Endothelial cell of umbilical vein (primary cell): ENCODE data around the gene EPHA5. TPM values are rescaled to one million over a fixed set of nuclear protein-coding genes. Genes with fewer than 3 reads are reported as not detected.

Experiments
- BruUV-seq: library from RNA; stranded (reverse); fragments of 400-500 nt; replicated peaks from 2 replicates; lab custom pipeline; 2021; lab: Mats Ljungman, UMichigan
- CTCF ChIA-PET: fragments of 300-600, 350-600 bp; sonication (Branson Sonifier 250); formaldehyde crosslinking; loops from one replicate; lab custom pipeline; 2021; ENCODE audit warnings: antibody characterized with exemption, inconsistent platforms; lab: Charles Lee
- POLR2A ChIA-PET: fragments of 300-600, 350-600 bp; sonication (Branson Sonifier 250); formaldehyde crosslinking; loops from one replicate; lab custom pipeline; 2021; ENCODE audit warnings: antibody characterized with exemption, inconsistent platforms; lab: Charles Lee
- DNase-seq: peaks from one replicate; pipeline ENCODE4 v3.0.0-alpha.2; 2011; ENCODE audit warnings: low read depth, low spot score
- FAIRE-seq: peaks from 2 replicates; lab custom pipeline; 2011; peaks lifted over from hg19 to GRCh38; lab: Jason Lieb, UNC
- H2AFZ ChIP-seq: 2 replicates; pipeline ENCODE4 v1.6.0; 2012; ENCODE audit warnings: low read depth, low read length, control low read depth, inconsistent platforms
- H3K27ac ChIP-seq: 2 replicates; pipeline ENCODE4 v1.5.1; 2011; ENCODE audit warnings: low read depth, mild to moderate bottlenecking, control low read depth, low read length, moderate library complexity; ENCODE audit not compliant: insufficient read depth
- H3K27me3 ChIP-seq, 2 experiments: 2 replicates each; pipeline versions ENCODE4 v1.6.0 to v1.6.1; 2011; ENCODE audit warnings: low read length in 2 of 2, mixed read lengths in 1 of 2; ENCODE audit not compliant: control insufficient read depth in 2 of 2, insufficient read depth in 2 of 2
- H3K36me3 ChIP-seq, 2 experiments: 2 replicates in 1 of 2; 3 replicates in 1 of 2; pipeline ENCODE4 v1.5.1; 2011; ENCODE audit warnings: low read length in 2 of 2, mild to moderate bottlenecking in 1 of 2, moderate library complexity in 1 of 2; ENCODE audit not compliant: control insufficient read depth in 2 of 2, insufficient read depth in 2 of 2; ENCODE audit errors: extremely low read depth in 1 of 2
- H3K4me1 ChIP-seq: 3 replicates; pipeline ENCODE4 v1.5.1; 2011; ENCODE audit warnings: mild to moderate bottlenecking, low read length; ENCODE audit not compliant: control insufficient read depth, insufficient read depth; ENCODE audit errors: extremely low read depth
- H3K4me2 ChIP-seq: 2 replicates; pipeline ENCODE4 v1.6.1; 2011; ENCODE audit warnings: low read length, control low read depth, mixed read lengths; ENCODE audit not compliant: insufficient read depth
- H3K4me3 ChIP-seq, 3 experiments: fragments of 200-600 bp in 1 of 3; sonication (generic), shearing (Covaris generic) in 1 of 3; replicated peaks in 1 of 3; 2 replicates each; pipeline ENCODE4 v1.5.1; 2011 to 2016; ENCODE audit warnings: control low read depth in 3 of 3, low read length in 3 of 3, mild to moderate bottlenecking in 2 of 3, inconsistent platforms in 1 of 3, low read depth in 1 of 3, moderate library complexity in 1 of 3; ENCODE audit not compliant: insufficient read depth in 1 of 3
- H3K79me2 ChIP-seq: 2 replicates; pipeline ENCODE4 v1.6.0; 2012; ENCODE audit warnings: low read length, inconsistent platforms; ENCODE audit not compliant: control insufficient read depth, insufficient read depth
- H3K9ac ChIP-seq: replicated peaks from 2 replicates; pipeline ENCODE3; 2011; ENCODE audit warnings: low read length, control low read depth; ENCODE audit not compliant: insufficient read depth; ENCODE audit errors: extremely low read depth
- H3K9me1 ChIP-seq: replicated peaks from 3 replicates; pipeline ENCODE4 v1.6.0; 2011; ENCODE audit warnings: mild to moderate bottlenecking, low read length; ENCODE audit not compliant: control insufficient read depth, insufficient read depth; ENCODE audit errors: extremely low read depth
- H3K9me3 ChIP-seq: replicated peaks from 2 replicates; pipeline ENCODE4 v1.5.1; 2012; ENCODE audit warnings: low read length, inconsistent platforms; ENCODE audit not compliant: control insufficient read depth, insufficient read depth
- H4K20me1 ChIP-seq: replicated peaks from 2 replicates; pipeline ENCODE3; 2011; ENCODE audit warnings: mild to moderate bottlenecking, low read length; ENCODE audit not compliant: control insufficient read depth, insufficient read depth; ENCODE audit errors: extremely low read depth
- EZH2 ChIP-seq: IDR thresholded peaks from 2 replicates; pipeline ENCODE4 v1.6.1; 2012; ENCODE audit warnings: borderline replicate concordance, low read depth, mild to moderate bottlenecking, moderate library complexity, low read length, inconsistent platforms; ENCODE audit not compliant: severe bottlenecking
- FOS ChIP-seq: IDR thresholded peaks from 2 replicates; pipeline ENCODE4 v1.6.1; 2011; ENCODE audit warnings: mild to moderate bottlenecking, low read length, moderate library complexity, borderline replicate concordance; ENCODE audit not compliant: insufficient read depth
- GATA2 ChIP-seq: IDR thresholded peaks from 2 replicates; pipeline ENCODE4 v1.7.0; 2011; ENCODE audit warnings: low read depth, mild to moderate bottlenecking, moderate library complexity, mixed read lengths, low read length; ENCODE audit not compliant: insufficient read length, insufficient read depth
- JUN ChIP-seq: IDR thresholded peaks from 2 replicates; pipeline ENCODE4 v1.6.1; 2011; ENCODE audit warnings: borderline replicate concordance, low read depth; ENCODE audit not compliant: insufficient read length, insufficient read depth
- MYC ChIP-seq: IDR thresholded peaks from one replicate; pipeline ENCODE4 v1.6.1; 2011; ENCODE audit warnings: mild to moderate bottlenecking, low read depth, low read length
- POLR2A ChIP-seq: IDR thresholded peaks from 2 replicates; pipeline ENCODE4 v1.6.1; 2012; ENCODE audit warnings: low read depth, mild to moderate bottlenecking, control low read depth, low read length
- dilution Hi-C: fragments of 300-500 bp; cut with MboI; formaldehyde crosslinking; loops from one replicate; pipeline ENCODE4 v1.15.0; 2019; ENCODE audit warnings: low sequenced_read_pairs; ENCODE audit not compliant: extremely low pct_ligation_motif_present
- intact Hi-C: fragments of 100-400 bp; cut with micrococcal nuclease; formaldehyde crosslinking; loops from one replicate; pipeline ENCODE4 v1.10.0; 2022
- polyA plus RNA-seq, 4 experiments: library from polyadenylated mRNA; depleted of rRNA in 3 of 4; stranded (reverse) in 3 of 4; unstranded in 1 of 4; fragments of >200 nt; gene quantifications; 2 replicates each; pipeline versions ENCODE4 v1.2.1 to v1.2.3, GENCODE V29; 2011 to 2012; ENCODE audit warnings: missing spikeins in 1 of 4
- total RNA-seq: library from RNA; stranded (reverse); gene quantifications from 2 replicates; pipeline ENCODE4 v1.2.3, GENCODE V29; 2021
- TF ChIP-seq, protein P1 (sequence below), 2 donors: IDR thresholded peaks; 1 replicate in 1 of 2; 2 replicates in 1 of 2; pipeline ENCODE4 v1.5.1; 2011; ENCODE audit warnings: low read length in 2 of 2, mild to moderate bottlenecking in 2 of 2, moderate library complexity in 2 of 2, control low read depth in 1 of 2, inconsistent platforms in 1 of 2, low read depth in 1 of 2; ENCODE audit not compliant: insufficient read depth in 1 of 2; ENCODE audit errors: extremely low read depth in 1 of 2
- TF ChIP-seq, protein P2 (sequence below): IDR thresholded peaks from 2 replicates; pipeline ENCODE4 v1.6.1; 2011; ENCODE audit not compliant: insufficient read depth, insufficient read length

Gene EPHA5
- total and polyA plus RNA-seq, 2 donors (not counting 3 experiments of a cell fraction or from before 2014, with no cell fraction given) = 0.31 to 0.39 TPM

GRCh38 chr4:65337371-65337770 lies 332.9 kb downstream of the EPHA5 start:
- Histone ChIP-seq H3K27ac (no peak overlapping the region), H3K9me3 (no peaks in the 10 kb centered on the region), H3K9me1 (no peaks in the 10 kb centered on the region), H3K4me1 (no peaks in the 10 kb centered on the region), H4K20me1 (no peaks in the 10 kb centered on the region), H3K4me2 (no peak overlapping the region), H2AFZ (no peak overlapping the region), H3K4me3 (no peak overlapping the region), H3K9ac (no peak overlapping the region), H3K36me3 (no peaks in the 10 kb centered on the region), H3K27me3 (no peaks in the 10 kb centered on the region), H3K79me2 (no peaks in the 10 kb centered on the region)
- intact Hi-C loops = no loop called here
- BruUV-seq = no TSS peak
- dilution Hi-C loops = no loop called here
- FAIRE-seq (no peak), DNase-seq (no peak)
- POLR2A ChIA-PET = no interaction called here
- TF ChIP-seq GATA2 = no peak
- CTCF ChIA-PET = no interaction called here

DNA sequence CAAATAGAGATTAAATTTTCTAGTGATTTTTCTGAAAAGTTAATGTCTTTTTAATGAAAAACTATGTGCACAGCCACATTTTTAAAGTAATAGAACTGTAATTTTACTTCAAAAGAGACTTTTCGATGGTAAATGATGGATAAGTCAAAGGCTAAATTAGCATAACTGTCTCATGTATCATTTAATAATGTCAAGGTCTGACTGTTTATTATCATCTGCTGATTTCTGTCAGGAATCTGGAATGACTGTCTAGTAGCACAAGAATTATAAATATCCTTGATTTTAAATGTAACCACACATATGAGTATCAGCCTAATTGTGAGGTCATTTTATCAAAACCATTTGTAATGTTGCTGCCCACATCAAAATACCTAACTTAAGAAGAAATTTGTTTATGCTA lies 333.8 kb downstream of the EPHA5 start:
- CTCF ChIA-PET = no interaction called here
- Histone ChIP-seq H3K4me3 (no peak overlapping the region), H3K9ac (no peak overlapping the region), H3K4me1 (no peaks in the 10 kb centered on the region), H4K20me1 (no peaks in the 10 kb centered on the region), H3K36me3 (no peaks in the 10 kb centered on the region), H3K9me1 (no peaks in the 10 kb centered on the region), H3K79me2 (no peaks in the 10 kb centered on the region), H3K27ac (no peak overlapping the region), H2AFZ (no peak overlapping the region), H3K9me3 (no peaks in the 10 kb centered on the region), H3K4me2 (no peak overlapping the region), H3K27me3 (no peaks in the 10 kb centered on the region)
- TF ChIP-seq, protein P1, sequence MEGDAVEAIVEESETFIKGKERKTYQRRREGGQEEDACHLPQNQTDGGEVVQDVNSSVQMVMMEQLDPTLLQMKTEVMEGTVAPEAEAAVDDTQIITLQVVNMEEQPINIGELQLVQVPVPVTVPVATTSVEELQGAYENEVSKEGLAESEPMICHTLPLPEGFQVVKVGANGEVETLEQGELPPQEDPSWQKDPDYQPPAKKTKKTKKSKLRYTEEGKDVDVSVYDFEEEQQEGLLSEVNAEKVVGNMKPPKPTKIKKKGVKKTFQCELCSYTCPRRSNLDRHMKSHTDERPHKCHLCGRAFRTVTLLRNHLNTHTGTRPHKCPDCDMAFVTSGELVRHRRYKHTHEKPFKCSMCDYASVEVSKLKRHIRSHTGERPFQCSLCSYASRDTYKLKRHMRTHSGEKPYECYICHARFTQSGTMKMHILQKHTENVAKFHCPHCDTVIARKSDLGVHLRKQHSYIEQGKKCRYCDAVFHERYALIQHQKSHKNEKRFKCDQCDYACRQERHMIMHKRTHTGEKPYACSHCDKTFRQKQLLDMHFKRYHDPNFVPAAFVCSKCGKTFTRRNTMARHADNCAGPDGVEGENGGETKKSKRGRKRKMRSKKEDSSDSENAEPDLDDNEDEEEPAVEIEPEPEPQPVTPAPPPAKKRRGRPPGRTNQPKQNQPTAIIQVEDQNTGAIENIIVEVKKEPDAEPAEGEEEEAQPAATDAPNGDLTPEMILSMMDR (IDR thresholded peaks at IDR 0.05; ENCODE audit: extremely low read depth in 1 of 2, insufficient read depth in 1 of 2, low read depth in 1 of 2, low read length in 2 of 2) = no peak
- no peak for TF ChIP-seq JUN
- TF ChIP-seq, protein P2, sequence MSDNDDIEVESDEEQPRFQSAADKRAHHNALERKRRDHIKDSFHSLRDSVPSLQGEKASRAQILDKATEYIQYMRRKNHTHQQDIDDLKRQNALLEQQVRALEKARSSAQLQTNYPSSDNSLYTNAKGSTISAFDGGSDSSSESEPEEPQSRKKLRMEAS = no peak
- TF ChIP-seq MYC = no peak
- TF ChIP-seq POLR2A = no peak
- TF ChIP-seq GATA2 = no peak
- no peak for TF ChIP-seq EZH2
- no peak for TF ChIP-seq FOS
- DNase-seq (no peak), FAIRE-seq (no peak)
- dilution Hi-C loops = no loop called here
- intact Hi-C loops = no loop called here
- BruUV-seq = no TSS peak
- POLR2A ChIA-PET = no interaction called here
